ENCODE measurements around the gene RBMY1D.
"Not testable (repeated sequence)": the region's sequence is repeated elsewhere in the genome, so short reads cannot be mapped to it uniquely, and the experiment has no call there.

RBMY1D gene

GRCh38 chrY:21894426-21894825 is at the start of gene RBMY1D:
TSS of gene RBMY1D (minus strand) at chrY:21894526. CDS start at chrY:21892513, 2,013 bp downstream.
- not testable (repeated sequence) for DNase-seq

DNA sequence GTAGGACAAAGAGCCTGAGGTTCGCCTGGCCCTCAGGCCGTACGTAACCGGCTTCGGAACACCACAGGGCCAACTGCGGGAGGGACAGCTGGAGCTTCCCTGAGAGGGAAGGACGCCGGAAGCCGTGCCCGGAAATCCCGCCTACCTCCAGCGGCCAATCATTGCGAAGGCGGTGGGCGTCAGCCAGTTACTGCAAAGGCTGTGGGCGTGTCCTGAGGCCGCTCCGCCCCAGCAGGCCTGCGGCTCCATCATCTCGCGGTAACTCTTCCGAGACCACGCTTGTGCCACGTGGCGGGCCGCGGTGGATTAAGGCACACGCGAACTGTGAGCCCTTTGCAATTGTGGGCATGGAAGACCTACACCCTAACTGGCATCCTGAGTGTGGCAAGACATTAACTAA is 23.6 kb upstream of the RBMY1D start, which contains the start of gene RBMY1E:
Gene RBMY1E (minus strand): TSS at position 101 of the 400 bp plus-strand sequence. CDS start 1,978 bp downstream, outside the sequence.
- DNase-seq, result not testable (repeated sequence)

DNA sequence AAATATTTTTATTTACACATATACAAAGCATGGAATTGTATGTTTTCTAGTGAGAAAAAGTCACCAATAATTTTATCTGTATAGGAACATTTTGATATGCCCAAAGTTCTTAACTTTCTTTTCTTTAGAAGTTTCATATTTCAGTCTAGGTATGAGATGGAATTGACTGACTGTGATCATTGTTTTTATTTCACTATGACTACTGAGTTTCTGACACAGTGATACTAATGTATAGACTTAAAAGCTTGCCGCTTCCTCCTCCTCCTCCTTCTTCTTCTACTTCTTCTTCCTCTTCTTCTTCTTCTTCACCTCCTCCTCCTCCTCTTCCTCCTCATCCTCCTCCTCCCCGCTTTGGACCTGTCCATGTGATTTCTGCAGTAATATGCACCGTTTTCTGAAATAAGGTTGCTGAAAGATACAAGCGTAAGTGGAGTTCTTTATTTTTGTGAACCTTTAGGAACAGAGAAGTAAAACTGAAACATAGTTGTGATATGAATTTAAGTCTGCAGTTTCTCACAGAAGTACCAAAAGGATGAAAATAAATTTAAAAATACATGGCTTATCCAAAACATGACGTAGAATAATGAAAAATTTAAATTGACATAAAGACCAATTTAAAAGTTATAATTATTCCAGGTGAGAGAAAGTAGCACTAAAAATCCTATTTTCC is 24.8 kb downstream of the RBMY1D start:
- DNase-seq, result not testable (repeated sequence)

- no peak for DNase-seq
These were observed 48.8 kb downstream of the RBMY1D start for GRCh38 chrY:21845481-21845880.

- no peak for DNase-seq
These were observed 52.2 kb downstream of the RBMY1D start for GRCh38 chrY:21842090-21842489.

DNA sequence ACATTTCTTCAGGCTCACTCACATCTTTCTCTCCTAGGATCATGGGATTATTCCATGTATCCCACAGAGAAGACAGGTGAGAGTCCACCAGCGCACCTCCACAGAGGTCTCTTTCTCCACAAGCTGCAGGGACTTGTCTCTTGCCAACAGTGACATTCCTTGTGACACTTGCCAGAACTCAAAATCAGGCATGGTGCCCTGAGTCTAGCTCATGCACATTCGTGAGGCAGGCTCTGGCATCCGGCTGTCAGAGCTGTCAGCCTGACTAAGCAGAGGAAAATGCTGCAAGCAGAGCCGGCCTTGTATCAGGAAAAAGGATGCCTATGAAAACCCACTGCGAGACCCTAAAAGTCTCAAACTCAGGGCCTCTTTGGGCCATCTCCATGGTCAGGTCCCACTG is 54.8 kb downstream of the RBMY1D start:
- DNase-seq, result no peak

GRCh38 chrY:21836343-21836742 is 58.0 kb downstream of the RBMY1D start:
- no peak for DNase-seq

- DNase-seq, result no peak
These were observed 59.3 kb downstream of the RBMY1D start for GRCh38 chrY:21835052-21835451.

Measured in HCEC 1CT (cell line).